Medulla oblongata (tissue), 1 donor: ENCODE measurements around the gene STX3.
"Not testable (repeated sequence)": the region's sequence is repeated elsewhere in the genome, so short reads cannot be mapped to it uniquely, and the experiment has no call there.

Source experiments
- DNase-seq: peaks from one replicate; pipeline ENCODE4 v3.0.0-alpha.2; 2015; ENCODE audit errors: extremely low spot score

Gene STX3

DNA sequence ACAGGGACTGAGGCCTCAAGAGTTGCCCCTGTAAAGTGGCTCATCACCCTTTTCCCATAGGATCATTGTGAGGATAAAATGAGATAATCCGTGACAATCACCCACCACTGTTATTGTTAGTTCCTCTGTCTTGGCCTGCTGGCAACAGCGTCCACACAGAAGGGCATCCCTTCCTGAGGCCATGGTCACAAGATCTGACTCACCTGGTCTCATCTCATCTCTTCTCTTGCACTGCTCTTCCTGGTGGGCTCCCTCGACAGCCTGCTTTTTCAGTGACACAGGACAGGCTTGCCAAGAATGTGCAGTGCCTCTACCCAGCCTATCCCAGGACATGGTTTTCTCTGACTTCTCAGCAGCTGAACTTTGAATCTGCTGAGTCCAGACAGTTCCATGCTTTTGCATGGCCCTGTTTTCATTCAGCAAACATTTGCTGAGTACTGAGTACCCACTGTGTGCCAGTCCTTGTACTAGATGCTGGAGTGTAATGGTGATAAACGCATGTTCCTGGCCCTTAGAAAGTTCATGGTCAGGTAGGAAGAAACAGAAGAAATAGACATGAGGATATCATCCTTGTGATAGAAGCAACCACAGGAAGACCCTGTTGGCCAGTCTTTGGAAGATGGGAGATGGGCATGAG, 3.3 kb downstream of the STX3 start:
- no peak for DNase-seq

DNA sequence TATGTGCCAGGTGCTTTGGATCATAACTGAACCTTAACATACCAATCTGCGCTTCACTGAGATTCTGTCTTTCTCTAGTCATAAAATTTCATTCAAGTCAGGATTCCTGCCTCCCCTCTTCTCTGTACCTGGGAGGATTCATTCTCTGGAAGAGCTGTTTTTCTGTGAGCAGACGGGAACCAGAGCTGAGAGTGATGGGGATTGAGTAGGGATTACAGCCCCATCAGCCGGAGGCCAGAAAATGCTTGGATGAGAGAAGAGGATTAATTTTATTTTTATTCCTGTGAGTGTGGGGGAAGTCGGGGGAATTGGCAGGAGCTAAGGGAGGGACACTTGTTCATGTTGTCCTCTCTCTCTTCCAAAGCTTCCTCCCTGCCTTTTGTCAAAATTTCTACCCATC, 4.7 kb downstream of the STX3 start:
- no peak for DNase-seq

GRCh38 chr11:59760771-59761170, 5.6 kb downstream of the STX3 start:
- no peak for DNase-seq

- DNase-seq: no peak
Observed at GRCh38 chr11:59761993-59762392, 6.8 kb downstream of the STX3 start.

- DNase-seq: peak; percentile 51
Observed at GRCh38 chr11:59765068-59765735, 10.0 kb downstream of the STX3 start.

DNA sequence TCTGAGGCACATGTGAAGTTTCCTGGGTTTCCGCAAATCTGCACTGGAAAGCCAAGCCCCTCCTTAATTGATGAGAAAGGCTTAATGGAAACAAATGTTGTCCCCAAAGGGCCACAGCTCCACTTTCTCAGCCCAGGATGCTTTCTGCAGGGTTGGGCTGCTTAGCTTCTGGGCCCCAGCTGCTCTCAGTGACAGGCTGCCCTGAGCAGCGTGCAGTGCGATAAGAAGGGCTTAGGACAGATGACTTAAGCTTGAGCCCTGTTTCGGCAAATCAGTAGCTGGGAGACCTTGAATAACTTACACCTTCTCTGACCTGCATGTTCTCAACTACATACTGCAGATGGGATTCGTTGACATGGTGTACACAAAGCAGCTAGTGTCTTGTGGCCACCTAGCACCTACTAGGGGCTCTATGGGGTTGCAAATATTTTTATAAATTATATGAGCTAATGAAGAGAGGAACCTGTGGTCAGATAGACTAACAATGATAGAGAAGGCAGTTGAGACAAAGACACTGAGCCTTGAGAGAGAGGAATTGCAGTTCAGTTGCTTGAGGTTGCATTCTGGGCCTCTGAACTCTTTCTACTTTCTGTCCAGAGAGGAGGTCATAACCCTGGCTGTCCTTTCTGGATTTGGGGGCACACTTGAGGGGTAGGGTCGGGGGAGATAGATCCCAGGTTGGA, 11.5 kb downstream of the STX3 start:
- DNase-seq: no peak

DNA sequence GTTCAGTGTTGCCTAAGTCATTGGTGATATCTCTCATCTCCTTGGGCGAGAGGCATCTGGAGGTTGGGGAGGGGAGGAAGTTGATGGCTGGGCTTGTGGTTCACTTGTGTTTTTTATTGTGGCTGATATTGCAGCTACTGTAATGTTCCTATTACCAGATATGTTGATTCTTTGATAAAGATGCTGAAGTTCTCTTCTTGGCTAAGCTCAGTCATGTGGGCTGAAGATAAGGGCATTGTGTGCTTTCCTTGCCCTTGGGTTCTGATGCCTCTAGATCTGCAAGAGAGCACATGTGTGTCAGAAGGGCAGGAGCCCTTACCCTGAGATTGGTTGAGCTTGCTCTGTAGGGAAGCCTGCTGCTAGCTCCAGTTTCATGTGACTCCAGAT, 12.0 kb downstream of the STX3 start:
- DNase-seq: no peak

- DNase-seq: no peak
Observed at GRCh38 chr11:59769111-59769510, 13.9 kb downstream of the STX3 start.

- DNase-seq: no peak
Observed at GRCh38 chr11:59769828-59770227, 14.7 kb downstream of the STX3 start.

- no peak for DNase-seq
Observed at GRCh38 chr11:59770319-59770718, 15.1 kb downstream of the STX3 start.

DNA sequence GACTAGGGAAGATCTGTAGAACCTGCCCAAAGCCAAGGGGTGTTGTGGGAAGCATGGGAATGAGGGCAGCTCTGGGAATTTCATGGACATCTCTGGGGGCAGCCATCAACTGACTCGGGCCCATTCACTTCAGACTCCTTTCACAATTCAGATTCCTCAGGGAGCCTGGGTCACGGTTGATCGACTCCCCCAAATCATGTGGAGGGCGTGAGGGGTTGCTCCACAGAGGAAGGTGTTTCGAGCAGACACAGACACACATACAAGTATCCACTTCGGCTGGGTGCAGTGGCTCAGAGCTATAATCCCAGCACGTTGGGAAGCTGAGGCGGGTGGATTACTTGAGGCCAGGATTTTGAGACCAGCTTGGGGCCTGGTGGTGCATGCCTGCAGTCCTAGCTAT, 15.7 kb downstream of the STX3 start:
- no peak for DNase-seq

- DNase-seq: no peak
Observed at GRCh38 chr11:59771605-59772004, 16.4 kb downstream of the STX3 start.

DNA sequence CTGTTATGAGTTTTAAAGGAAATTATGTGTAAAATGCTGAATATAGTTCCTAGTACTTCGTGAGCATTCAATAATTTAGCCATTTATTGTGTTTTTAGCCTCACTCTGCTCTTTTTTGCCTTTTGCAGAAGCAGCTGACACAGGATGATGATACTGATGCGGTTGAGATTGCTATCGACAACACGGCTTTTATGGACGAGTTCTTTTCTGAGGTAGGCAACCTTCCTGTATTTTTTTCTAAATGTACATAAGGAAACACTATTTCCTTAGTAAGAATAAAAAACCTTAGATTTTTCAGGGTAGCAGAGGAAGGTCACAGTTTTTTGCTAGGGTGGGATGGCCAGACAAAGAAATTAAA, 17.9 kb downstream of the STX3 start:
- no peak for DNase-seq

- no peak for DNase-seq
Observed at GRCh38 chr11:59776210-59777066, 21.3 kb downstream of the STX3 start.

DNA sequence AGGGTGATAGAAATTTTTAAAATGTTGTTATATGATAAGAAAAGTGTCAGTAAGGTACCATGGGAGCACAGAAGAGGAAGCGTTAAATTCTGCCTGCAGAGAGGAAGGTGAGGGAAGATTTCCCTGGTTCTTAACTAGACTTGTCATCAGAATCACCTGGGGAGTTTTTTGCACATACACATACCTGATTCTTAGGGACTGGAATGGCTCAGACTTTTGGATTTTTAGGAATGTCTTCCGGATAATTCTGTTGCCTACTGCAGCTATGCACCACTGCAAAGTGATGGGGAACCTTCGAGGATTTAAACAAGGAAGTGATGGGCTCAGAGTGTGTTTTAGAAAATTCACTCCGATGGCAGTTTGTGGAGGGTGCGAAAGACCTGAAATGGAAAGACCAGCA, 21.9 kb downstream of the STX3 start:
- no peak for DNase-seq

DNA sequence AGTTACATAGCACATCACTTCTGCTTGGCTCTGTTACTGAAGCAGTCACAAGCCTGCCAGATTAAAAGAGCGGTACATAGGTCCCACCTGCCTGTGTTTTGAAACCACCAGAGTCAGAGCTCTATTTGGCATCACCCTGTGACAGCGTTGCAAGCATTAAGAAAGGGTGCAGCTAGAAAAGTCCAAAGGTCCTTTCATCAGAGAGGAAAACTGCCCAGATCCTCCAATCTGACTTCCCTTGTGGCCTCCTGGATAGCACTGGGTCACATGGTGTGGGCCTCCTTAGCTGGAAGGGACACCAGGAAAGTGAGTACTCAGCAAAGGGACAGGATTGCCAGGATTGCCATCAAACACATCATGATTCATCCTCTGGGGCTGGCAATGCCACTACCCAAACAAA, 22.9 kb downstream of the STX3 start:
- peak; percentile 40 for DNase-seq

DNA sequence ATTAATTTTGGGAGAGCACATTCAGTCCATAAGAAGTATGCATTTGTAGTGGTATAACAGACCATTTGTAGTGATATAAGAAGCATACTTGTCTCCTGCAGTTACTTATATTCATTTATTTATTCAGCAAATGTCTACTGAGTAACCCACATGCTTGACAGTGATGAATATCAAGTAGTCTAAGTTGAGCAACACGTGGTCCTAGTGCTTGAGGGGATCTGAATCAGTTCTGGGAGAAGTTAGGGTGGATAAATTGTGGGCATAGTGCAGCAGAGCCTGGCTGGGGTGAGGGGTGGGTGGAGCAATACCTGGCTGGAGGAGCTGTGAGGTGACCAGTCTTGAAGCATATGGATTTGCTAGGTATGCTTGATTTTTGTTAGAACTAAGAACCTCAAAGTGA, 24.3 kb downstream of the STX3 start:
- DNase-seq: no peak

DNA sequence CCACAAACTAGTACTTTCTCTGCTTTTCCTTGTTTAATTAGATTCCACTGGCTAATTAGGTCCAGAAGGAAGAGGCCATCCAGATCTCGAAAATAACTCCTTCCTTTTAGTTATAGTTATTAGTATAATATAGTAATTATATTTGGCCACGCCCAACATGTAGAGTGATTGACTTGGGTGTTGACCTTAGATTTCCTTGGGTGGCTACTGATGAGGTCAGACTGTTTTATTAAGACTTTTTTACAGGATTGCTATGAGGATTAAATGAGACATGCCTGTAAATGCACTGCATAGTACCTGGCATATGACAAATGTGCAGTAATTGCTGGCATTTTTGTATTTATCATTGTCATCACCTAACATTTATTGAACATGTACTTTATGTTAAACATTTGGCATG, 26.9 kb downstream of the STX3 start:
- no peak for DNase-seq

- DNase-seq: no peak
Observed at GRCh38 chr11:59783632-59784090, 28.5 kb downstream of the STX3 start.

- not testable (repeated sequence) for DNase-seq
Observed at GRCh38 chr11:59784441-59784840, 29.3 kb downstream of the STX3 start.

GRCh38 chr11:59785818-59786217, 30.6 kb downstream of the STX3 start:
- no peak for DNase-seq

DNA sequence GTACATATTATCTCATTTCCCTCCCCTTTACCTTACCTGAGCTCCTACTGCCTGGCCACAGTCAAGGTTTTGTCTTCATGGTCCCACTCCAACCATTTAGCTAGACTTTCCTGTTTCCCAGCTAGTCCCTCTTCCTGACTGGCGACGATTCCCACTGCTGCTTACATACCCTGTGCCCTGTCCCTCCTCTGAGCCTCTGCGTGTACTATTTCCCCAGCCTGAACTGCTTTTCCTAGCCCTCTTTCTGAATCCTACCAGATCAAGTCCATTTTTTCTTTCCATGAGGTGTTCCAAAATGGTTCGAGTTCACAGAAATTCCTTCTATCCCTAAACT, 32.0 kb downstream of the STX3 start:
- DNase-seq: no peak
